GM19099 (cell line): Measurements from ENCODE around the gene NANOS2.
A peak's percentile ranks its signal among the peaks of the same experiment; 100 is the strongest.

ENCODE experiments used
- POLR2A ChIP-seq: IDR thresholded peaks from 3 replicates; pipeline ENCODE4 v1.6.1; 2011; ENCODE audit warnings: low read depth; ENCODE audit not compliant: insufficient read length; ENCODE audit errors: extremely low read depth

NANOS2 gene

DNA sequence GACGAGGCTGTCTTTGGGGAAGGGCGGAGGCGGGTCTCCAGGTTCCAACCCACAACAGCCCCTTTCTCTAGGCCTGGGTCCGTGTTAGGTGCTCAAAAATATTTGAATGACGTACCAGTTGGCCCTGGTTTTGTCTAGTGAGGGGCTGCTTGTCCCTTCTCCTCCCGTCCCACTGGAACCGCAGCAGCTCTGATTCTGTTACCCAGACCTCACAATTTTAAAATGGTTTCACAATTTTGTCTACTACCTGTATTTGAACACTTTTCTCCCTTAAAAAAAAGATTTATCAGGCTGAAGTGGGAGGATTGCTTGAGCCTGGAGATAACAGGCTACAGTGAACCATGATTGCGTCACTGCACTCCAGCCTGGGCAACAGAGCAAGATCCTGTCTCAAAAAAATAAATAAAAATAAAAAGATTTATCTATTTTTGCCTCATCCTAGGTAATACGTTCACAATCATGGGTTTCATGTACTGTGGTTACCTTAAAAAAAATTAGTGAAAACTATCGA is 27.3 kb downstream of the NANOS2 start:
- no peak for TF ChIP-seq POLR2A

DNA sequence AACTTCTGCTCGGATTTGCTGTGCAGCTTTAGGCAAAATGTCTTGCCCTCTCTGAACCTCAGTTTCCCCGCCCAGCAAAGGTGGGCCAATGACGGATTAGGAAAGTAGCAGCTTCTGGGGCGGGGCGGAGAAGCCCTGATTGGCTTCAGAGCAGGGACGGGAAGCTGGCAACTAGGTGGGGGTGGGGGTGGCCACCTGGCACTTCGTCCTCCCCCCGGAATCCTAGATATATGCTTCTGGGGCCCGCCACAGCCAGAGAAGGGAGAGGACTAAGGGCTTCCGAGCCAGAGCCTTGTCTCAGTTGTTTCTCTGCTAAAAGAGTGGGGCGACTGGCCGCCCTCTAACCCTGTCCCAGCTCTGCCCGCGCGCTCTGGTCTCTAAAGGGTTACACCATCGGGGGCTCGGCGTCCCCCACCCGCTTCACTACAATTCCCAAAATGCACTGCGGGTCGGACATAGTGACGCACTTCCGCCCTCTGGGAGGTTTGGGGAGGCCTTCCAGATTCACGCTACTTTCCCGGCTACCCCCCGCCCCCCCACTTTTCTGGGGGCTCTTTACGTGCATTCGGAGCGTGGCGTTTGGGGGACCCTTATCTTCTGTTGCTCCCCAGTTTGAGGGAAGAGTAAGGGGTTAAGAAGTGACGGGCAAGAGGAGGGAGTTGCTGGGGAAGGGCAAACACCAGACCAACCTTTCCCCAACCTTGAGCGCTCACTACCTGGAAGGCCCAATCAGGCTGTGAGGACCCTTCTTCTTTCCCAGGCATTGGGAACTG is 28.0 kb downstream of the NANOS2 start:
- peak; percentile 64 for TF ChIP-seq POLR2A

DNA sequence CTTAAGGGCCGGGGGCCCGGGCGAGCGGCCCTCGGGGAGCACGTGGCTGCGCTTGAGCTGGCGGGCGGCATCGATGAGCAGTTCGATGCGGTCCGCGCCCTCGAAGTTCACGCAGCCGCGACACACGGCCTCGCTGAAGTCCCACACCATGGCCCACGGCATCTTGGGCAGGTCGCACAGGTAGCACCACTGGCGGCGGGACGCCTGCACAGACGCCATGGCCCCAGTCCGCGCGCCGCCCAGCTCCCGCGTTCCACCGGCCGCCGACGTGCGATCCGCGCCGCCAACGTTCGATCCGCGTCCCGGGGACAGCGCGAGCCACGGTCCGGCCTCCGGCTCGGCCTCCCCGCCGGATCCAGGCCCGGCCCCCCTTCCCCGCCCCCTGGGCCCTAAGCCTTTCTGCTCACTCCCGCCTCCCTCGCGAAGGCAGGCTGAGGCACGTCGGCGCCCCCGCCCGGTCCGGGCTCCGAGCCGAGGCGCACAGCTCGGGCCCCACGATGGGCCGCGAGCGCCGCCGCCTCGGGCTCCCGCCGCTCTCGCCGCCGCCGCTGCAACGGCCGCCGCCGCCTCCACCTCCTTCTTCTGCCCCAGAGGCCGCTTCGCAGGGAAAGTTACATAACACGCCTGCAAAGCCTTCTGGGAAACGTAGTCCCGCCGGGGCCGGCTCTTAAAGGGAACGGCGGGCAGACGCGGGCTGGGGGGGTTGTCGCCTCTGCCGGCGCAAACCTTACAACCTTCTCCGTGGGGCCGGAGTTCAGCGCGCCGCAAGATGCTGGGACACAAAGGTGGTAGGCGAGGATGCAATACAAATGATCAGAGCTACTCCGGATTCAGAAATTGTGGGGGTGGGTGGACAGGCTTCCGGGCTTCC is 28.8 kb downstream of the NANOS2 start, which contains the start of gene IRF2BP1:
Gene IRF2BP1, minus strand, starts transcription at position 586 of the 871 bp plus-strand sequence. Its CDS starts 367 bp downstream, at position 219.
- peak; percentile 60 for TF ChIP-seq POLR2A

DNA sequence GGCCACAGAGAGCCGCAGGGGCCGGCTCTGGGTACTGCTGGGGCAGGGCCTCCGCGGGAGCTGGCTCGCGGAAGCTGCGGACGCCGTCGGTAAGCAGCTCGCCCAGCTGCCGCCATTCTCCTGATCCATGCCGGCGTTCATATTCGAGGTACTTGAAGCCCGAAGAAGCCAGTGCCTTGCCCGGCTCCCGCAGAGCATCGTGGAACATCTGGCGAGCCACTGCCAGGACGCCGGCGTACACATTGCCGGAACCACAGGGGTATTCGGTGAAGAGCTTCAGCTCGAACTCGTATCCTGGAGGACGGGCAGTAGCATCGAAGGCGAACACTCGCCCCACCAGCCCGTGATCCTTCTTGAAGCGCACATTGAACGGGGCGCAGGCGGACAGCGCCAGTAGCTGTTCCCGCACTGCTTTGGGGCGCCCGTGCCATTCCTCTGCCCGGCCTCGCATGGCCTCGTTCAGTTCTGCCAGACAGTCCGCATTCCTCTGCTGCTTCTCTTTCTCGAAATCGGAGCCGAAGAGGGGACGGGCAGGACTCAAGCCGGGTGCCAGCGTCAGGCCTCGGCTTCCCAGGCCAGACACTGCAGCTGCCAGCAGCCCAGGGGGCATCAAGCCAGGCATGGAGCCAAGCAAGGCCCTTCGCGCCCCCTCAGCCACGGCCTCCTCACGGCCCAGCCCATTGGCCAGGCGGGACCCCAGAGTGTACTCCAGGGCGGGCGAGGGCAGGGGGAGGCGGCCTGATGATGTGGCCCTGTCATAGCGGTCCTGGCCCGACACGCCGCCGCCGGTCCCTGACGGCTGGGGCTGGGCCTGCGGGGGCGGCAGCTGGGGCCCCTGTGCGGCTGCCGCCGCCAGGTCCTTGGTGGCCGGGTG is 29.7 kb downstream of the NANOS2 start:
- no peak for TF ChIP-seq POLR2A

DNA sequence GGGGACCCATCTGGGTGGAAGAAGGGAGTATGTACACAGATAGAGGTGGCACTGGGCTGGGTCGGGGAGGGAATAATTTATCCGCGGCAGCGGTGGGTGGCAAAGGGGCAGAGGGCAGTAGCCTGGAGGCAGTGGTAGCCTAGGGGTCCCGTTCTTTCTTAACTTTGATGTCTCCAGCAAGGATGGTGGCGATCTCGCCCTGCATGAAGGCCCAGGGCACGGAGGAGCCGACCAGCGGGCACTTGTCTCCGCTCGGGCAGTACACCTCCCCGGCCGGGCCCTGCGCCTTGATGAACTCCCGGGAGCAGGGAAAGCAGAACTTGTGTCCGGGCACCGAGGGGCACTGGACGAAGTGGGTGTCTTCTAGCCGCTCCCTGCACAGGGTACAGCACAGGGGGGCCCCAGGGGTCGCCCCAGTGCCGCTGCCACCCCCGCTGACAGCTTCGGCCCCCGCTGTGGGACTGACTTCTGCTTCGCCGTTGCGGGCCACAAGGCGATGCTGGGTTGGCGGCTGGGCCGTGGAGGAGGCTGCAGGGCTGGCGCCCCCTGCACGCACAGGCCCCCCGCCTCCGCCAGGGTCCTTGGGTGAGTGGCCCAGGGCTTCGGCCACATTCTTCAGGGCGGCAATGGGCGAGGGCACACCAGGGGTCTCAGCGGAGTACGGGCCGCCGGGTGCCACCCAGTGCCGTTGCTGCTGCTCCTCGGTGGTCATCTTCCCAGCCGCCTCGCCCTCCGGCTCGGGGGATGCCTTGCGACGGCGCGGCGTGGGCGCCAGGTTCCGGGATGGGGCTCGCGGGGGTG is 30.5 kb downstream of the NANOS2 start:
- TF ChIP-seq POLR2A = no peak

DNA sequence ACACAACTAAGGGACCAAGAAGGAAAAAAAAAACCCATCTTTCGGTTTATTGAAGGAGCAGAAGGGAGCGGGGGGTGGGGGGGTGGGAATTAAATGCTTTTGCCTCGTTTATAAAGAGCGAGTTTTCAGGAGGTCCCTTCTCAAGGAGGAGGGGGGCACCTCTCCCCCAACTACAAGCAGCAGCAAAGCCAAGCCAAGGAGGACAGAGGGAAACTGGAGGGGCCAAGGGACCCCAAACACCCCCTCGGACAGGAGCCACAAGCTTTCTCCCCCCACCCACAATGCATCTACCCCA is 31.0 kb downstream of the NANOS2 start:
- TF ChIP-seq POLR2A = no peak

DNA sequence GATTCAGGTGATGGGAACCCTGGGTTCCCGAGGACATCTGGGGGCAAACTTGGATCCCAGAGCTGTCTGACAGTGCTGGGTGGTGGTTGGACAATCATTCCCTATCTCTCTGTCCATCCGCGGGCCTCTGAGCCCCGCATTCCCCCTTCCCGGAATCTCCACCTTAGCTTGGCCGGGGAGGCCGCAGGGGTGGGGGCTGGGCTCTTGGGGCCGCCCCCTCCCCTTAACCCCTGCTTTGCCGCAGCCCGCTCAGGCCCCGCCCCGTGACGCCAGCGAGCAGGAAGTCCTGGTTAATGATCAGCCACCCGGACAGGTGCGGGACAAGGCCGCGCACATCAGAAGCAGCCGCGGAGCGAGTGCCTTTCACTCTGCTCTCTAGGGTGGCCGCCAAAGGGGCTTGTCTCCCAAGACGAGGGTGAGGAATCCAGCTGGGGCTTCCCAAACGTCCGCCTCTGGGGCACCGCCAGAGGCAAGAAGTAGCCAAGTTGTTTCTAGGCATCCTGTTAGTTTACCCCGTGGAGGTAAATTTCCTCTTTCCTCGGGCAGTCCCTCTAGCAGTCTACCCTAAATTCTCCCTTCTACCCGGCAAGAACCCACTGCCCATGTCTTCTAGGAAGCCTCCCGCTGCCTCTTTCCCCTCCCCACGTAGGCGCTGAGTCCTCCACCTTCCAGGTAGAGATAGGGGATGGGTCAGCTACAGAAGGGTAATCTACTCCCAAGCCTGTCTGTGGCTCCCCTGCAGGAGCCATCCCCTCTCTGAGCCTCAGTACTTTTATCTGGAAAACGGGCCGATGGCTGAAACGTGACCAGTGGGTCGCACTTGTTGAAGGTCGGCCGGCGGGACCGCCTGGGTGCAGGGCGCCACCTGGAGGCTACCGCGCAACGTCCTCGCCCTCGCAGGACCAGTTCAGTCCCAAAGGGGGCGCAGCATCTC is 31.7 kb downstream of the NANOS2 start:
- peak; percentile 91 for TF ChIP-seq POLR2A

DNA sequence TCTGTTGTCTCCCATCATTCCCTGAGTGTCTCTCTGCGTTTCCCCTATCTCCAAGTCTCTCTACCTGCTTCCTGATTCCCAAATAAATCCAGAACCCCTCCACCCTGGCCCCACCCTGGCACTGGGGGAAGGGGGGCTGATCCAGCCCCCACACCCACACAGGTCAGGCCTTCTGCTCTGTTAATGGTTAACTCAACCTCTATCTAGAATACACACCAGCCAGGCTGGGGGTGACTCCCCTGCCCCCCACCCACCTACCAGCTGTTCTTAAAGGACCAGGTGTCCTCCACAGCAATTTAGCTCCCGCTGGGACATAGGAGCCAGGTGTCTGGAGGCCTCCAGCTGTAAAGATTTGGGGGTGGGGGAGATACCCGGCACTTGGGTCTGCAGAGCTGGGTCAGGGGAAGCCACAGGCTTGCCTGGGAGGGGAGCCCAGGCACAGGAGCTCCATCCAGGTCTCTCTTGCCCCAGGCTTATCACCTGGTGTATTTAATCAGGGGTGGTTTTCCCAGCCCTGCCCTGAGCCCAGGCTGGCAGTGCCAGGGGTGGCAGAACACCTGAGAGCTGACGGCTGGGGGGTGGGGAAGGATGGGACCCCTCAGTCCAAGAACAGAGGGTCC is 32.6 kb downstream of the NANOS2 start:
- TF ChIP-seq POLR2A = no peak

DNA sequence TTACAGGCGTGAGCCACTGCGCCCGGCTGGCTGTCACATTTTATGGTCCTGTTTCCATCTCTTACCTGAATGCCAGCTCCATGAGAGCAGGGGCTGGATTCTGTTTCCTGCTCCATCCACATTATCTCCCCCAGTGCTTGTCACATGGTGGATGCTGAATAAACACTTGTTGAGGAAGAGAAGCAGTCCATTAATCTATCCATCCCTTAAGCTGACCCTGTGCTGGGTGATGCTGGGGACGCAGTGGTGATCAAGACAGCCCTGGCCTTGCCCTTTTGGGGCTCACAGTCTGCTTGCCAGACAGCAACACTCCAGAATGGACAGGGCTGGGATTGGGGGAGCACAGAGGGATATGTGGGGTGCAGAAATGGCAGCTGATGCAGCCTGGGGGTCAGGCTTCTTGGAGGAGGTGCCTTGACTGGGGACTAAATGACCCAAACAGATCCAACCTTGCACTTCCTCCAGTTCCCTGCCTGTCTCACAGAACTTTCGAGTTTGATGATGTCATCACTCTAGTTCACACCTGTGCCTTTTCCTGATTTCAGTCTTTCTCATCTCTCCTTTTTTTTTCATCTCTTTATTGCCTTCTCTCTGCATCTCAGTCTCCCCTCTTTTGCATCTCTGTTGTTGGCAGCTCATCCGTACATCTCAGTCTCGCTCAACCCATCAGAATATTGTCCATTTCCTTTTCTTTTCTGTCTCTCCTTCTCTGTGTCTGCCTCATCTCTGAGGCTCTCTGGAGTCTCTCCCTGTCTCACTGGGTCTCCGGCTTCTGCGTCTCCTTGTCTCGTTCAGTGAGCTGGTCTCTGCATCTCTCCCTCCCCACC is 33.3 kb downstream of the NANOS2 start:
- TF ChIP-seq POLR2A = no peak

DNA sequence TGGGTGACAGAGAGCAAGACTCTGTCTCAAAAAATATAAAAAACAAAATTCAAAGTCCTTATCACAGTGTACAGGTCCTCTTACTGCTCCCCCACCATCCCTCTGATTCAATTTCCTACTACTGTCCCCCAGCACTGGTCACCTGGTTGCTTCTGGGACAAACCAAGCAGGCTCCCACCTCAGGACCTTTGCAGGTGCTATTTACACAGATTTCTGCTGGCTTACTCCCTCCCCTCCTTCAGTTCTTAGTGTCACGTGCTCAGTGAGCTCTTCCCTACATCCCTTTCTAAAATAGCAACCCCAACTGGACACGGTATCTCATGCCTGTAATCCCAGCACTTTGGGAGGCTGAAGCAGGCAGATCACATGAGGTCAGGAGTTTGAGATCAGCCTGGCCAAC is 34.6 kb downstream of the NANOS2 start:
- no peak for TF ChIP-seq POLR2A

DNA sequence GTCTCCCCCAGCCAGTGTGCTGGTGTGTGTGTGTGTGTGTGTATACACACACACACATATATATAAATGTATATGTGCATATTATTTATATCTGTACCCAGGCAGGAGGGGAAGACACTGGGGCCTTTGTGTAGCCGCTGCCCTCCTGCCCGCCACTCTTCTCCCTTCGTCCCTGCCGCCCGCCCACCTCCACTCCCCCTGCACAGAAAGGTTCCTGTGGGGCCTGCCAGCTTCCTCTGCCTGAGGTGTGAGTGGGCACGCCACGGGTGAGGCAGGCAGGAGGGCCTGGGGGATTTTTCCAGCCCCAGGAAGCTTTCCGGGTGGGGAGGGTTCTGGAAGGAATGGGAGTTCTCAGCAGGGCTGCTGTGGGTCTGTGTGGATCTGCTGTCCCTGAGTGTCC is 35.5 kb downstream of the NANOS2 start:
- TF ChIP-seq POLR2A = no peak
